ENCODE results near the gene QARS1. TPM values are rescaled to one million over a fixed set of nuclear protein-coding genes. Genes with fewer than 3 reads are reported as not detected.

Gene QARS1
- polyA plus RNA-seq, 3 donors = 142 to 326 (median 142) TPM

DNA sequence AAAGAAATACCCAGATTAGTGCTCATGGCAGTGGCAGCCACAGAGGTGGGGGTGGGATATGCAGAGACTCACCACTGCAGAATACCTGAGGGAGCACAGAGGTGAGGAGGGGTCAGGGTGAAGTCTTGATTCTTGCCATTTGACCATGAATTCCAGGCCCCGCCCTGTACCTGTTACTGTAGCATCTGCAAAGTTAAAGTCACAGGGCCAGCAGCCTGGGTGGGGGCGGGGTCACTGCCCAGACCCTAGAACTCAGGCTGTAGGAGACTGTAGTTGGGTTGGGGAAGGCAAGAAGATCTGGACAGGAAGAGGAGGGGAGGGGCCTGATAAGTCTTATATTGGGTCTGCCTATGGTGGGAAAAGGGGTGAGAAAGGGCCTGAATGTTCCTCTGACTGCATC, 47.1 kb upstream of the QARS1 start:
- TF ChIP-seq, protein P1, sequence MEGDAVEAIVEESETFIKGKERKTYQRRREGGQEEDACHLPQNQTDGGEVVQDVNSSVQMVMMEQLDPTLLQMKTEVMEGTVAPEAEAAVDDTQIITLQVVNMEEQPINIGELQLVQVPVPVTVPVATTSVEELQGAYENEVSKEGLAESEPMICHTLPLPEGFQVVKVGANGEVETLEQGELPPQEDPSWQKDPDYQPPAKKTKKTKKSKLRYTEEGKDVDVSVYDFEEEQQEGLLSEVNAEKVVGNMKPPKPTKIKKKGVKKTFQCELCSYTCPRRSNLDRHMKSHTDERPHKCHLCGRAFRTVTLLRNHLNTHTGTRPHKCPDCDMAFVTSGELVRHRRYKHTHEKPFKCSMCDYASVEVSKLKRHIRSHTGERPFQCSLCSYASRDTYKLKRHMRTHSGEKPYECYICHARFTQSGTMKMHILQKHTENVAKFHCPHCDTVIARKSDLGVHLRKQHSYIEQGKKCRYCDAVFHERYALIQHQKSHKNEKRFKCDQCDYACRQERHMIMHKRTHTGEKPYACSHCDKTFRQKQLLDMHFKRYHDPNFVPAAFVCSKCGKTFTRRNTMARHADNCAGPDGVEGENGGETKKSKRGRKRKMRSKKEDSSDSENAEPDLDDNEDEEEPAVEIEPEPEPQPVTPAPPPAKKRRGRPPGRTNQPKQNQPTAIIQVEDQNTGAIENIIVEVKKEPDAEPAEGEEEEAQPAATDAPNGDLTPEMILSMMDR (IDR thresholded peaks at IDR 0.05) = no peak
- no peak overlapping the region for H2AFZ ChIP-seq (ENCODE audit: insufficient read depth, low read depth, low read length, poor library complexity, severe bottlenecking)
- no peak overlapping the region for H3K4me2 ChIP-seq (replicated peaks; ENCODE audit: extremely low read depth, low read length, poor library complexity, severe bottlenecking)
- H3K27me3 ChIP-seq (ENCODE audit: control insufficient read depth in 2 of 2, insufficient read depth in 2 of 2, low read length in 2 of 2) = no peaks in the 10 kb centered on the region
- Mint-ChIP-seq H3K9me3 (no peaks in the 10 kb centered on the region), H3K4me3 (no peak overlapping the region), H3K36me3 (no peaks in the 10 kb centered on the region), H3K27ac (peak overlapping the region in 1 of 7 donors; percentile 5), H3K27me3 (ENCODE audit: low read depth in 3 of 3) (peaks cover 3 to 4% (median 3%) of the 10 kb centered on the region in 3 donors), H3K4me1 (no peaks in the 10 kb centered on the region)
- H3K79me2 ChIP-seq (ENCODE audit: insufficient read depth, low read length) = no peaks in the 10 kb centered on the region
- no peaks in the 10 kb centered on the region for H4K20me1 ChIP-seq (ENCODE audit: insufficient read depth, low read length)
- no peaks in the 10 kb centered on the region for H3K9me3 ChIP-seq (replicated peaks in 1 of 2; ENCODE audit: control insufficient read depth in 1 of 2, insufficient read depth in 1 of 2, low read length in 2 of 2)
- 100% methylated on average over 2 of the region's 2 CpGs for WGBS (ENCODE audit: insufficient coverage)
- no peaks in the 10 kb centered on the region for H3K4me1 ChIP-seq (ENCODE audit: control insufficient read depth in 1 of 2, insufficient read depth in 2 of 2, low read length in 2 of 2)
- H3K27ac ChIP-seq (ENCODE audit: low read depth in 1 of 2, low read length in 2 of 2) = no peak overlapping the region
- DNase-seq = no peak
- H3K9ac ChIP-seq (ENCODE audit: insufficient read depth, low read length, poor library complexity, severe bottlenecking) = no peak overlapping the region
- H3K4me3 ChIP-seq (replicated peaks in 1 of 3; ENCODE audit: low read depth in 2 of 3, low read length in 3 of 3) = no peak overlapping the region
- no peaks in the 10 kb centered on the region for H3K36me3 ChIP-seq (replicated peaks in 1 of 2; ENCODE audit: control insufficient read depth in 1 of 2, insufficient read depth in 2 of 2, low read length in 2 of 2)
- intact Hi-C loops (cut with micrococcal nuclease) = loop anchor here in 1 of 2 donors (10.0 kb wide), 1 partner anchor 157 kb away; the partner anchor contains the start of gene P4HTM

DNA sequence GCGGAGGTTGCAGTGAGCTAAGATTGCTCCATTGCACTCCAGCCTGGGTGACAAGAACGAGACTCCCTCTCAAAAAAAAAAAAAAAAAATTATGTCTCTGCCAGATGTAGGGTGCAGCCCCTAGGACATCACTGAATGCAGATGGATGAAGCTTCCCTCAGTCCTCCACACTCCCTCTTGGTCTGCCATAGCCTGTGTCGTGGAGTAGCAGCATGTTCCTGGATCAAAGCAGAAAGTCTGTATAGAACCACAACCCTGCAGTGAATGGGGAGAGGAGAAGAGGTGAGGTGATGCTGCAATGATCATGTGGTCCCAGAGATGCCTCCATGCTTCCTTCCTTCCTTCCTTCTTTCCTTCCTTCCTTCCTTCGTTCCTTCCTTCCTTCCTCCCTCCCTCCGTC, 43.6 kb upstream of the QARS1 start:
- Histone ChIP-seq H3K4me1 (ENCODE audit: control insufficient read depth in 1 of 2, insufficient read depth in 2 of 2, low read length in 2 of 2) (no peaks in the 10 kb centered on the region), H3K9me3 (replicated peaks in 1 of 2; ENCODE audit: control insufficient read depth in 1 of 2, insufficient read depth in 1 of 2, low read length in 2 of 2) (peaks cover 0 to 3% of the 10 kb centered on the region in 2 donors), H3K27me3 (ENCODE audit: control insufficient read depth in 2 of 2, insufficient read depth in 2 of 2, low read length in 2 of 2) (no peaks in the 10 kb centered on the region), H4K20me1 (ENCODE audit: insufficient read depth, low read length) (no peaks in the 10 kb centered on the region), H3K4me2 (replicated peaks; ENCODE audit: extremely low read depth, low read length, poor library complexity, severe bottlenecking) (no peak overlapping the region), H3K9ac (ENCODE audit: insufficient read depth, low read length, poor library complexity, severe bottlenecking) (no peak overlapping the region), H2AFZ (ENCODE audit: insufficient read depth, low read depth, low read length, poor library complexity, severe bottlenecking) (no peak overlapping the region), H3K4me3 (replicated peaks in 1 of 3; ENCODE audit: low read depth in 2 of 3, low read length in 3 of 3) (no peak overlapping the region), H3K27ac (ENCODE audit: low read depth in 1 of 2, low read length in 2 of 2) (no peak overlapping the region), H3K79me2 (ENCODE audit: insufficient read depth, low read length) (no peaks in the 10 kb centered on the region), H3K36me3 (replicated peaks in 1 of 2; ENCODE audit: control insufficient read depth in 1 of 2, insufficient read depth in 2 of 2, low read length in 2 of 2) (no peaks in the 10 kb centered on the region)
- Mint-ChIP-seq H3K9me3 (peaks cover 0 to 2% (median 0%) of the 10 kb centered on the region in 7 donors), H3K27ac (no peak overlapping the region), H3K36me3 (no peaks in the 10 kb centered on the region), H3K4me3 (no peak overlapping the region), H3K4me1 (no peaks in the 10 kb centered on the region), H3K27me3 (ENCODE audit: low read depth in 3 of 3) (peaks cover 1 to 7% (median 3%) of the 10 kb centered on the region in 3 donors)
- DNase-seq = no peak
- TF ChIP-seq, protein P1 (IDR thresholded peaks at IDR 0.05) = no peak
- 40% methylated on average over 2 of the region's 5 CpGs for WGBS (ENCODE audit: insufficient coverage)
- intact Hi-C loops (cut with micrococcal nuclease) = no loop called here

Data from CD14-positive monocyte (primary cell).